IPS DF 6.9 (cell line): ENCODE data around the gene PDGFRB.

ENCODE experiments used
- DNase-seq: peaks from one replicate; pipeline ENCODE4 v3.0.0-alpha.2; 2013; ENCODE audit warnings: low read depth, low spot score
- H3K27ac ChIP-seq: one replicate; pipeline ENCODE4 v1.5.1; 2013; ENCODE audit warnings: low read length, control low read depth
- H3K27me3 ChIP-seq: 2 replicates; pipeline ENCODE4 v1.6.1; 2013; ENCODE audit warnings: mild to moderate bottlenecking, low read length; ENCODE audit not compliant: control insufficient read depth, insufficient read depth
- H3K36me3 ChIP-seq: 2 replicates; pipeline ENCODE4 v1.6.1; 2013; ENCODE audit warnings: low read length; ENCODE audit not compliant: control insufficient read depth, insufficient read depth
- H3K4me1 ChIP-seq: 2 replicates; pipeline ENCODE4 v1.6.1; 2013; ENCODE audit warnings: low read length; ENCODE audit not compliant: control insufficient read depth, insufficient read depth
- H3K4me3 ChIP-seq: 2 replicates; pipeline ENCODE4 v1.5.1; 2013; ENCODE audit warnings: mild to moderate bottlenecking, low read length
- H3K9me3 ChIP-seq: 2 replicates; pipeline ENCODE4 v1.6.1; 2013; ENCODE audit warnings: low read length, inconsistent platforms; ENCODE audit not compliant: control insufficient read depth, insufficient read depth
- WGBS: extraction: QIAGEN DNeasy Blood & Tissue Kit; methylation state at CpG from one replicate; pipeline ENCODE4 v1.1.7; 2013; ENCODE audit warnings: mixed read lengths, missing lambda C conversion rate; ENCODE audit not compliant: insufficient read length, insufficient coverage; 5-methylcytosine and 5-hydroxymethylcytosine counted together

The PDGFRB gene

DNA sequence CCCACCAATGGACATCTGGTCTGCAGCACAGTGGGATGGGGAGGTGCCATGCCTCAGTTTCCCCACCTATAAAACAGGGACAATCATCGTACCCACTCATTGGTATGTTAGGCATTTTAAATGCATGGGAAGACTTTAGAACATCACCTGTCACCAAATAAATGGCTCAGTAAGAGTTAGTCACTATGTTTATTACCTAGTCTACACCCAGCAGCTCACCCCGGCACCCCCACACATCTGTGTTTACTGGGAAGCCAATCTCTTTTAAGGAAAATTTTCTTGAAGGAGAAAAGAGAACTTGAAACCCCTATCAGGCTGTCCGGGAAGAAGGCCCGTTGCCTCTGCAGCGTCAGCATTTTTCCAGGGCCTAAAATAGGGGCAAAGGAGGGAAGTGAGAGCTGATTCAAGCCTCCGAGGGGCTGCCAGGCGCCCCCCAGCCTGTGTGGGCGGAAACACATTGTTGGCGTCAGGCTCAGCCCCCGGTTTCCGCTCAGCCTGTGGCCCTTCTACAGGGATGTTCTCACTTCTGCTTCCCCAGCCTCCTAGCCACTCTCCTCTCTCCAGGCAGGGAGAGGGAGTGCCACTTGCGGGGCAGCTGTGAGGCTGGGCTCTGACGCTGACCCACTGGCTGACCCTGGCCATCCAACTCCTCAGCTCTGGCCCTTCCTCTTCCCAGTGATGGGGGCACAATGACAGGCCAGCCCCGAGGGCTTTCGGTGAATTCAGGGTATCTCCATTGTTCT is 73.9 kb downstream of the PDGFRB start:
- no peak for DNase-seq
- Histone ChIP-seq H3K27ac (no peak overlapping the region), H3K27me3 (no peaks in the 10 kb centered on the region), H3K4me1 (peaks cover 3% of the 10 kb centered on the region), H3K9me3 (no peaks in the 10 kb centered on the region), H3K4me3 (no peak overlapping the region), H3K36me3 (no peaks in the 10 kb centered on the region)
- whole genome bisulfite sequencing, result no CpG with 5 or more reads among the region's 15 CpGs

- DNase-seq, result no peak
- no peaks in the 10 kb centered on the region for H3K27me3 ChIP-seq
- no peaks in the 10 kb centered on the region for H3K9me3 ChIP-seq
- WGBS, result no CpG with 5 or more reads among the region's 15 CpGs
- H3K27ac ChIP-seq, result no peak overlapping the region
- peaks cover 3% of the 10 kb centered on the region for H3K4me1 ChIP-seq
- H3K36me3 ChIP-seq, result no peaks in the 10 kb centered on the region
- H3K4me3 ChIP-seq, result no peak overlapping the region
Observed at GRCh38 chr5:150080696-150081435, 74.8 kb downstream of the PDGFRB start.

GRCh38 chr5:150079909-150080461 is 75.7 kb downstream of the PDGFRB start:
- no CpG with 5 or more reads among the region's 19 CpGs for WGBS

GRCh38 chr5:150078802-150079689 is 76.6 kb downstream of the PDGFRB start:
- no peak overlapping the region for H3K4me3 ChIP-seq
- H3K4me1 ChIP-seq, result peaks cover 3% of the 10 kb centered on the region
- H3K9me3 ChIP-seq, result no peaks in the 10 kb centered on the region
- no peak for DNase-seq
- H3K27me3 ChIP-seq, result no peaks in the 10 kb centered on the region
- no CpG with 5 or more reads among the region's 7 CpGs for WGBS
- H3K27ac ChIP-seq, result no peak overlapping the region
- H3K36me3 ChIP-seq, result no peaks in the 10 kb centered on the region

More at GRCh38 chr5:150079909-150080461, 75.7 kb downstream of the PDGFRB start:
- Histone ChIP-seq H3K4me1 (peaks cover 3% of the 10 kb centered on the region), H3K27me3 (no peaks in the 10 kb centered on the region), H3K9me3 (no peaks in the 10 kb centered on the region), H3K36me3 (no peaks in the 10 kb centered on the region), H3K4me3 (no peak overlapping the region), H3K27ac (no peak overlapping the region)
- DNase-seq, result no peak

GRCh38 chr5:150077996-150078801 is 77.4 kb downstream of the PDGFRB start:
- no peak for DNase-seq
- no CpG with 5 or more reads among the region's 8 CpGs for WGBS
- peaks cover 3% of the 10 kb centered on the region for H3K4me1 ChIP-seq

GRCh38 chr5:150077060-150077459 is 78.6 kb downstream of the PDGFRB start:
- WGBS, result no CpG with 5 or more reads among the region's 8 CpGs
- H3K27me3 ChIP-seq, result no peaks in the 10 kb centered on the region

More at GRCh38 chr5:150077996-150078801, 77.4 kb downstream of the PDGFRB start:
- H3K27ac ChIP-seq, result no peak overlapping the region
- no peaks in the 10 kb centered on the region for H3K27me3 ChIP-seq
- H3K36me3 ChIP-seq, result no peaks in the 10 kb centered on the region
- no peaks in the 10 kb centered on the region for H3K9me3 ChIP-seq
- H3K4me3 ChIP-seq, result no peak overlapping the region

DNA sequence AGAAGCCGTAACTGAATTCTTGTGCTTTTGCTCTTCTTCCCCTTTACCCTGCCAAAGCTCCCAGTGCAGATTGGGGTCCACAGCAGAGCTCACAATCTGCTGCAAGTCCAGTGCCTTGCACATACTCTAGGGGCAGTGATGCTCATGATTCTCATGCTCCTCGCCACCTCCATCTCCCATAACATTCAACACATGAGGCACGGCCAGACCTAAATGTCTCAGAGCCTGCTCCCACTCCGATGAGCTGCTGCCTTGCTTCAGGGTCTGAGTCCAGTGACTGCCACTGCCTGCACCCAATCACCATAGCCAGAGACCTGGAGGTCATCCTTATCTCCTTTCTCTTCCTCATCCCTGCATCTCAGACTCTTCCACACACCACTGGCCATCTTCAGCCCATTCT is 79.8 kb downstream of the PDGFRB start:
- Histone ChIP-seq H3K36me3 (no peaks in the 10 kb centered on the region), H3K4me3 (no peak overlapping the region), H3K27me3 (no peaks in the 10 kb centered on the region), H3K4me1 (no peaks in the 10 kb centered on the region), H3K9me3 (no peaks in the 10 kb centered on the region), H3K27ac (no peak overlapping the region)
- no peak for DNase-seq
- no CpG with 5 or more reads among the region's 4 CpGs for whole genome bisulfite sequencing

More at GRCh38 chr5:150077060-150077459, 78.6 kb downstream of the PDGFRB start:
- Histone ChIP-seq H3K27ac (no peak overlapping the region), H3K9me3 (no peaks in the 10 kb centered on the region), H3K36me3 (no peaks in the 10 kb centered on the region), H3K4me3 (no peak overlapping the region), H3K4me1 (peaks cover 3% of the 10 kb centered on the region)
- DNase-seq, result no peak

DNA sequence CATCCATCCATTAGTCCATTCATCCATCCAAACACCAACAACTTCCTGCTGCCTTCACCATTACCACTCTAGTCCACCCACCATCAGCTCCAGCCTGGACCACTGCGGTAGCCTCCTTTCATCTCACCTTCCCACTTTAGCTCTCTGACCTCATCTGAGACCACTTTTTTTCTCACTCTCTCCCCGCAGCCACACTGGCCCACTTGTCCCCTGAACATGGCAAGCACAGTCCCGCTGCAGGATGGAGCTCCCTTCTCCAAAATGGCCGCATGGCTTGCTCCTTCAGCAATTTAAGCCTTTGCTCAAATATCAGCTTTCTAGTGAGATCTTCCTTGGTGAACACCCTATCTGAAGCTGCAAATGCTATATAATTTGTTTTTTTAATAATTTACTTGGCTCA is 80.4 kb downstream of the PDGFRB start:
- H3K4me3 ChIP-seq, result no peak overlapping the region
- H3K9me3 ChIP-seq, result no peaks in the 10 kb centered on the region
- no peak overlapping the region for H3K27ac ChIP-seq
- WGBS, result no CpG with 5 or more reads among the region's 4 CpGs
- H3K4me1 ChIP-seq, result no peaks in the 10 kb centered on the region
- no peaks in the 10 kb centered on the region for H3K27me3 ChIP-seq
- no peaks in the 10 kb centered on the region for H3K36me3 ChIP-seq
- DNase-seq, result no peak

- WGBS, result no CpG with 5 or more reads among the region's 3 CpGs
- no peak for DNase-seq
Observed at GRCh38 chr5:150073677-150074076, 82.0 kb downstream of the PDGFRB start.

More at GRCh38 chr5:150073677-150074076, 82.0 kb downstream of the PDGFRB start:
- H3K27ac ChIP-seq, result no peak overlapping the region
- no peak overlapping the region for H3K4me3 ChIP-seq
- H3K36me3 ChIP-seq, result no peaks in the 10 kb centered on the region; the same call in 1 of the 2 replicates
- no peaks in the 10 kb centered on the region for H3K27me3 ChIP-seq
- H3K9me3 ChIP-seq, result no peaks in the 10 kb centered on the region
- H3K4me1 ChIP-seq, result 0 out of 2 replicates have a peak, but pooled peaks cover 2% of the 10 kb centered on the region
